T-helper 9 cell (primary cell): ENCODE measurements around the gene TOMM22.

Source experiments
- DNase-seq: peaks from one replicate; pipeline ENCODE4 v3.0.0-alpha.2; 2020

The TOMM22 gene

DNA sequence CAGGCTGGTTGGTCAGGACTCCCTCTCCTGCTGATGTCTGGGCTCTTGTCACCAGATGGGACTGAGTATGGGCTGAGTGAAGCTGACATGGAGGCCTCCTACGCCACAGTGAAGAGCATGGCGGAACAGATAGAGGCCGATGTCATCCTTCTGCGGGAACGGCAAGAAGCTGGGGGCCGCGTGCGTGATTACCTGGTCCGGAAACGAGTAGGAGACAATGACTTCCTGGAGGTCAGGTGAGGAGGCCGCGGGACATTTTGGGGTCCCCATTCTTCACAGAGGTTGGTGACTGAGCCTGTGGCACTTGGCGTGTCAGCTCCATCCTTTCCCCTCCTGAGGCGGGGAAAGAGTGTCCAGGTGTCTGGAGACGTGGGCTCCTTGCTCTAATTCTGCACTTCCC is 34.1 kb downstream of the TOMM22 start:
- no peak for DNase-seq

- no peak for DNase-seq
These were observed 34.5 kb downstream of the TOMM22 start for GRCh38 chr22:38716271-38716670.

- no peak for DNase-seq
These were observed 35.1 kb downstream of the TOMM22 start for GRCh38 chr22:38716826-38717225.

- DNase-seq = no peak
These were observed 35.5 kb downstream of the TOMM22 start for GRCh38 chr22:38717244-38717643.

- no peak for DNase-seq
These were observed 36.7 kb downstream of the TOMM22 start for GRCh38 chr22:38718414-38718813.

GRCh38 chr22:38719196-38719595 is 37.4 kb downstream of the TOMM22 start:
- no peak for DNase-seq

- no peak for DNase-seq
These were observed 38.6 kb downstream of the TOMM22 start for GRCh38 chr22:38720350-38720749.

- no peak for DNase-seq
These were observed 39.8 kb downstream of the TOMM22 start for GRCh38 chr22:38721551-38721950.

- DNase-seq = no peak
These were observed 42.4 kb downstream of the TOMM22 start for GRCh38 chr22:38724176-38724575.

GRCh38 chr22:38724926-38725571 is 43.3 kb downstream of the TOMM22 start:
- DNase-seq = no peak

DNA sequence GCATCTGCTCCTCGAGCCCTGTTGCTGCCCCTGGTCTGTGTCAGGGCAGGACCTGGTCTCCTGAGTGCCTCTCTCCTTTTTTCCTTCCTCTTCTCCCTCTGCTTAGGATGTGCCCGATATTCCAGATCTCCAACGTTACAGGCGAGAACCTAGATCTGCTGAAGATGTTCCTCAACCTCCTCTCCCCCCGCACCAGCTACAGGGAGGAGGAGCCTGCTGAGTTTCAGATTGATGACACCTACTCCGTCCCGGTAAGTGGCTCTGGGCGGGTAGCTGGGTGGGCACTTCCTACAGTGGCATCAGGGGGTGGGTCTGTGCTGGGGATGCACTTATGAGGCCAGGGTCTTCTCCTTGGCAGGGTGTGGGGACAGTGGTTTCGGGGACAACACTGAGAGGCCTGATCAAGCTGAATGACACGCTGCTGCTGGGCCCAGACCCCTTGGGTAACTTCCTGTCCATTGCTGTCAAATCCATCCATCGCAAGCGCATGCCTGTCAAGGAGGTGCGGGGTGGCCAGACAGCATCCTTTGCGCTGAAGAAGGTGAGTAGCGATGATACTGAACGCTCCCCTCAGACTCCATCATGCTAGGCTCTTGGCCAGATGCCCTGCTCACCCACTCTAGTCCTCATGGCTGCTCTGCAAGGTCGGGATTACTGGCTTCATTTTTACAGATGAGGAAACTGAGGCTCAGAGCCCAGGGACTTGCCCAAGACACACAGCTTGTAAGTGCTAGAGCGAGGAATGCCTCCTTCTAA is 44.3 kb downstream of the TOMM22 start:
- no peak for DNase-seq

DNA sequence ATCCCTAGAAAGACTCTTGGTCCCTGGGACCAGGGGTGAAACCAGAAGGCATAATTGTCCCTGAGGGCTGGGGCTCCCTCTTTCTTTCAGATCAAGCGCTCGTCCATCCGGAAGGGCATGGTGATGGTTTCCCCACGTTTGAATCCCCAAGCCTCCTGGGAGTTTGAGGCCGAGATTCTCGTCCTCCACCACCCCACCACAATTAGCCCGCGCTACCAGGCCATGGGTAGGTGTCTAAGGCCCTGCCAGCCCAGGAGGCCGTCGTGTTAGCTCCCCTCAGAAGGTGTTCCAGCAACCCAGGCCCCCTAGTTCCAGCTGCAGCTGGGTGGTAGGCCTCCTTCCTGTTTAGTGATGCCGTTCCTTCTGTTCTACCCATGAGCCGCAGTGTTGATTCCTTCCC is 45.4 kb downstream of the TOMM22 start:
- DNase-seq = no peak

GRCh38 chr22:38727530-38728451 is 46.0 kb downstream of the TOMM22 start:
- no peak for DNase-seq

GRCh38 chr22:38728871-38729796 is 47.4 kb downstream of the TOMM22 start:
- no peak for DNase-seq

GRCh38 chr22:38729946-38730345 is 48.2 kb downstream of the TOMM22 start:
- no peak for DNase-seq

GRCh38 chr22:38730411-38730871 is 48.7 kb downstream of the TOMM22 start:
- no peak for DNase-seq

DNA sequence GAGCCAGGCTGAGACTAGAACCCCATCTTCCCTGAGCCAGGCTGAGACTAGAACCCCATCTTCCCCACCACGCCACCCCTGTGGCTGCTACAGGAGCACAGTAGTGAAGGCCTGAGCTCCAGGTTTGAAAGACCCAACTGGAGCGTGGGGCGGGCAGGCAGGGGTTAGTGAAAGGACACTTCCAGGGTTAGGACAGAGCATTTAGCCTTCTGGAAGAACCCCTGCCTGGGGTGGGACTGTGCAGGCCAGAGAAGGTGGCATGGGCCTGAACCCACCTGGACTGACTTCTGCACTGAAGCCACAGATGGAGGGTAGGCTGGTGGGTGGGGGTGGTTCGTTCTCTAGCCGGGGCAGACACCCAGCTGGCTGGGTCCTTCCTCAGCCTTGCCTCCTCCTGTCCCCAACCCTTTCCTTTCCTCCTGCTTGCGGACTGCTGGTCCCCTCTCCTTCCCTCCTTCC is 50.0 kb downstream of the TOMM22 start:
- no peak for DNase-seq

DNA sequence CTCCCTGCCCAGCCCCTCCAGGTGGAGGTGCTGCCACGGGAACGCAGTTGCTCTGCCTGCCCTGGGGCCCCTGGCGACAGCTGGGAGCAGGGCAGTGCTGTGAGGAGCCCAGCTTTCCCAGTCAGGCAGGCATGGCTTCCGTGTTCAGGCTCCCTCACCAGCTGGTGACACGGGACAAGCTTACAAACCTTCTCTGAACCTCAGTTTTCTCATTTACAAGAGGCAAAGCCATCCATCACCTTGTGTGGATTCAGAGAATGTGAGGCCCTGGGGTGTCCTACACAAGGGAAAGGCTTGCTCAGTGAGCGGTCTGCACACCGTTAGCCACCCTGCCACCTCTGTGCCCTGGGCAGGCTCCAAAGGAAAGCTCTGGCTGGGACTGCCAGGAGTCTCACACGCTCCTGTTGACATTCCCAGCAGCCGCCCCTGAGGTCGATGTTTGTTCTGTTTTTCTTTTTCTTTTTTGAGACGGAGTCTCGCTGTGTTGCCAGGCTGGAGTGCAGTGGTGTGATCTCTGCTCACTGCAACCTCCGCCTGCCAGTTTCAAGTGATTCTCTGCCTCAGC is 50.6 kb downstream of the TOMM22 start:
- no peak for DNase-seq

GRCh38 chr22:38733329-38733723 is 51.6 kb downstream of the TOMM22 start:
- peak; percentile 35 for DNase-seq

DNA sequence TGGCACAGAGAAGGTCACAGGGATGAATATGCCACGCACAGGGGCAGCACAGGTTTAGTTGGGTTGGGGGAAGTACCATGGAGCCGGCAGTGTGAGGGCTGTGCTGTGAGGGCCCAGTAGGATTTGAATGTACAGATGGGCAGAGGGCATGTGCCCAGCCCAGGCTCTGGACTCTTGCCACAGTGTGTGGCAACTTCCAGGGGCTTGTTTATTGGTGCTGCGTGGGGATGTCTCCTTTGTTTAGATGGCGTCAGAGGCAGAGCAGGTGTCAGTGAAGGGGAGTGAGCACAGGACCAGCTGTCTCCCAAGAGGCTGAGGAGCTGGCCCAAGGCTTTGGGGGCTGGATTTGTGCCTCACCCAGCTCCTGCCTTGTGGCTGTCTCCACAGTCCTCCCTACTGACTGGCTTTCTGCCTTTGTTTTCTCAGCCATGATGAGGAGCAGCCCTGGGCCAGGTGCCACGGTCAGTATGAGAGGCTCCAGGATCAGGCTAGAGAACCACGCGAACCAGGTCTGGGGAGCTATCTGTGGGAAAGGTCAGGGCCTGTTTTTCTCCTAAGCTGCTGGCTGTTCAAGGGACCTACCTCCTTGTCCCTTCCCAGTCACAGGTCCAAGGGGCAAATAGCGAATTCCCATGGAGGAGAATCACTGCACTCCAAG is 52.1 kb downstream of the TOMM22 start:
- DNase-seq = no peak

DNA sequence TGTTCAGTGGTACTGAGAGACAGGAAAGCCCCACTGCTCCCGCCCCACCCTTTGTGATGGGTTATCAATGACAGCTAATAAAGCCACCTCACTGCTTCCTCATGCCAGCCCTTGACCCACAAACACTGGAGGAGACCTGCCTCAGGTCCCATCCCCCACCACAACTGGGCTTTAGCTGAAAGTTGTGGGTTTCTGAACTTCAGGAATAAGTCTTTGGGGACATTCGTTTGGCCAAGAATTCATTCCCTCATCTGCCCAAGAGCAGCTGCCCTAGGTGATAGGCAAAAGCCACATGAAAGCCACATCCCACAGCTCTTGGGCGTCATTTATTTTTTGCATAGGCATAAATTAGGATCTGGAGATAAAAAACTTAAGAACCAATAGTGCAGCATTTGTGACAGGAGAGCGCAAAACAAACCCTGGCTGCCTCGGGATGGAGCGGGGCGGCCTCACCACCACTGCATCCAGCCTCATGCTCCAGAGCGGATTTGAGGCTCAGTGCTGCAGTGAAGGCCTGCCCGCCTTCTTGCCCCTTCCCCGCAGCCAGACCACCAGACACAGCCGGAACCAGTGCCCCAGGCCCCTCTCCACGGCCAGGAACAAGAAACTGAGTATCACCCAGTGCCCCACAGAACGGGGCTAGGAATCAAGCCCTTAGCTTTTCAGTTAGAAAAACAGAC is 52.8 kb downstream of the TOMM22 start:
- no peak for DNase-seq
